ENCODE data around the gene CPT1C. TPM values are rescaled to one million over a fixed set of nuclear protein-coding genes. Genes with fewer than 3 reads are reported as not detected.

Gene CPT1C
- total and polyA plus RNA-seq, 10 donors = 5.2 to 17.0 (median 15.5) TPM

DNA sequence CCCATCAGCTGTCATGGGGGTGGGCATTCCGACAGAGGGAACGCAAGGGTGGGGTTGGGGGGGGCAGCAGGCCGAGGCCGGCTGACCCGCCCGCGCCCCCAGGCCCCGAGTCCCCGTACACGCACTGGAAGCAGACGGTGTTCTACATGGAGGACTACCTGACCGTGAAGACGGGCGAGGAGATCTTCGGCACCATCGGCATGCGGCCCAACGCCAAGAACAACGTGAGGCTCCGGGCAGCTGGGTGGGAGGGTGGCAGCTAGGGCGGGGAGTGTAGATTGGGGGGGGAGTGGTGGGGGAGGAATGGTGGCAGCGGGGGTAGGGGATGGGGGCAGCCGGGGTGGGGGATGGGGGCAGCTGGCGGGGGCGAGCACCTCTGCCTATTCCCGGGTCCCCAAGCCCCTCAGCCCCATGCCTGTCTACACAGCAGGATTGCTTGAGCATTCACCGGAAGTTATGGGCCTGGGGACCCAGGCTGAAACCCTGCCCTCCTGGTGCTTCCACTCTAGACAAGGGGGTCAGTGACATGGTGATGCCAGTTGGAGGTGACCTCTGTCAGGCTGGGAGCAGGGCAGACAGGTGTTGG, 4.3 kb upstream of the CPT1C start:
- Histone ChIP-seq H3K27ac (peak overlapping the region in 5 of 8 donors; percentile 73 to 83 (median 81)), H3K4me1 (peaks cover 21 to 81% (median 48%) of the 10 kb centered on the region in 6 donors), H3K9me3 (no peaks in the 10 kb centered on the region), H3K36me3 (peaks cover 4 to 75% (median 59%) of the 10 kb centered on the region in 6 donors), H3K4me3 (peak overlapping the region in 2 of 8 donors; percentile 2 to 72), H3K27me3 (replicated peaks in 1 of 7) (peaks cover 0 to 26% (median 16%) of the 10 kb centered on the region in 7 donors)
- TF ChIP-seq POLR2A (IDR thresholded peaks at IDR 0.05) (no peak), POLR2AphosphoS5 (IDR thresholded peaks at IDR 0.05) (peak in 1 of 3 donors; percentile 2)
- TF ChIP-seq, protein P1, sequence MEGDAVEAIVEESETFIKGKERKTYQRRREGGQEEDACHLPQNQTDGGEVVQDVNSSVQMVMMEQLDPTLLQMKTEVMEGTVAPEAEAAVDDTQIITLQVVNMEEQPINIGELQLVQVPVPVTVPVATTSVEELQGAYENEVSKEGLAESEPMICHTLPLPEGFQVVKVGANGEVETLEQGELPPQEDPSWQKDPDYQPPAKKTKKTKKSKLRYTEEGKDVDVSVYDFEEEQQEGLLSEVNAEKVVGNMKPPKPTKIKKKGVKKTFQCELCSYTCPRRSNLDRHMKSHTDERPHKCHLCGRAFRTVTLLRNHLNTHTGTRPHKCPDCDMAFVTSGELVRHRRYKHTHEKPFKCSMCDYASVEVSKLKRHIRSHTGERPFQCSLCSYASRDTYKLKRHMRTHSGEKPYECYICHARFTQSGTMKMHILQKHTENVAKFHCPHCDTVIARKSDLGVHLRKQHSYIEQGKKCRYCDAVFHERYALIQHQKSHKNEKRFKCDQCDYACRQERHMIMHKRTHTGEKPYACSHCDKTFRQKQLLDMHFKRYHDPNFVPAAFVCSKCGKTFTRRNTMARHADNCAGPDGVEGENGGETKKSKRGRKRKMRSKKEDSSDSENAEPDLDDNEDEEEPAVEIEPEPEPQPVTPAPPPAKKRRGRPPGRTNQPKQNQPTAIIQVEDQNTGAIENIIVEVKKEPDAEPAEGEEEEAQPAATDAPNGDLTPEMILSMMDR (IDR thresholded peaks at IDR 0.05 in 8 of 11, conservative IDR thresholded peaks at IDR 0.05 in 3 of 11) = no peak
- 86 to 91% (median 90%) methylated on average over 9 to 27 of the region's 27 CpGs for WGBS, 5 donors
- intact Hi-C loops (cut with DNase I; ENCODE audit: low total_unique reads) = no loop called here
- DNase-seq = no peak

DNA sequence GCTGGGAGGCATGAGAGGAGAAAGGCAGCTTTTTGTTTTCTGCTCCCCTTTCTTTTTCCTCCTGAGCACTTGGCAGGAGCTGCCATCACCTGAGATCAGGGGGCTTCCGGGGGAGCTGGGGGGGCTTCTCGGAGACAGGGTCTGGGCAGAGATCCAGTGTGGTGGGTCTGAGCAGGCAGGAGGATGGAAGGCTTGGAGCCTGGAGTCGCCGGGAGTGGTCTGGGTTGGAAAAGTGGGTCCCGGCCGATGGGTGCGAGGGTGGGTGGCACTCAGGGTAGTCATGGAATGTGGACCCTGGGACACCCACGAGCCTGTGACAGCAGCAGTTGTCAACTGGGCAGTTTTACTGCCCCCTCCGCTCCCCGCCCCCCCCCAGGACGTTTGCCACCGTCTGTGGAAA, 3.8 kb upstream of the CPT1C start:
- peak overlapping the region in 1 of 8 donors; percentile 72 for H3K4me3 ChIP-seq
- H3K27ac ChIP-seq = peak overlapping the region in 5 of 8 donors; percentile 73 to 83 (median 81)
- intact Hi-C loops (cut with DNase I; ENCODE audit: low total_unique reads) = no loop called here
- no peak for TF ChIP-seq POLR2A (IDR thresholded peaks at IDR 0.05)
- TF ChIP-seq, protein P1 (IDR thresholded peaks at IDR 0.05 in 8 of 11, conservative IDR thresholded peaks at IDR 0.05 in 3 of 11) = no peak
- TF ChIP-seq POLR2AphosphoS5 (IDR thresholded peaks at IDR 0.05) = peak in 1 of 3 donors; percentile 7
- no peaks in the 10 kb centered on the region for H3K9me3 ChIP-seq
- no peak for DNase-seq
- H3K27me3 ChIP-seq (replicated peaks in 1 of 7) = peaks cover 0 to 31% (median 16%) of the 10 kb centered on the region in 7 donors
- peaks cover 22 to 82% (median 51%) of the 10 kb centered on the region in 6 donors for H3K4me1 ChIP-seq
- peaks cover 4 to 70% (median 54%) of the 10 kb centered on the region in 6 donors for H3K36me3 ChIP-seq
- WGBS, 5 donors = 52 to 62% (median 62%) methylated on average over 9 to 12 of the region's 12 CpGs

DNA sequence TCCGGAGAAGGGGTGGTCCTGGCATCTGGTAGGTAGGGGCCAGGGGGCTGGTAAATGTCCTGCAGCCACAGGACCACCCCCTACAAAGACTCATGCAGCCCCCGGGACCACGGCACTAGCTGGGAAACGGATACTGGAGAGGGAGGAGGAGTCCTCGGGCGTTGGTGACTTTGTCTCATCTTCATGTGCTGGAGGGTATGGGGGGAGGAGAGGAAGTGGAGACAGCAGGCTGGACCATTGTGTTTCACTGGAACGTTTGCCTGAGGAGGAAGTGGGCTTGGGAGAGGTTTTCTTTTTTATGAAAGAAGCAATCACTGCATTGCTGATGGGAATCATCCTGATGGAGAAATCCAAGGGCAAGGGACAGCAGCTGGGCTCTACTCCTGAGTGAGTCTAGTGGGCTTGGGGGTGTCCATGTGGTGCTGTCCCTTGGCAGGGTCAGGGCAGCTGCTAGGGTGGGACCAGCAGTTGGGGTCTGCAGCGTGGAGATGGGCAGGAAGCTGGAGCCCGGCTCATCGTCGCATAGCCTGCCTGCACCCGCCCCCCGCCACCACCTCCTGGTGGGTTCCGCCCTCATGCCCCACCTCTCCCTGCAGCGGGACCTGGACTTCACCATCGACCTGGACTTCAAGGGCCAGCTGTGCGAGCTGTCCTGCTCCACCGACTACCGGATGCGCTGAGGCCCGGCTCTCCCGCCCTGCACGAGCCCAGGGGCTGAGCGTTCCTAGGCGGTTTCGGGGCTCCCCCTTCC, 3.2 kb upstream of the CPT1C start:
- intact Hi-C loops (cut with DNase I; ENCODE audit: low total_unique reads) = no loop called here
- peak overlapping the region in 4 of 8 donors; percentile 11 to 72 (median 39) for H3K4me3 ChIP-seq
- DNase-seq = no peak
- H3K27me3 ChIP-seq (replicated peaks in 1 of 7) = peaks cover 0 to 37% (median 16%) of the 10 kb centered on the region in 7 donors
- peak overlapping the region in 6 of 8 donors; percentile 70 to 83 (median 80) for H3K27ac ChIP-seq
- H3K4me1 ChIP-seq = peaks cover 22 to 85% (median 51%) of the 10 kb centered on the region in 6 donors
- no peak for TF ChIP-seq POLR2A (IDR thresholded peaks at IDR 0.05)
- TF ChIP-seq POLR2AphosphoS5 (IDR thresholded peaks at IDR 0.05) = peak; percentile 3 to 68 (median 41)
- WGBS, 5 donors = 49 to 57% (median 51%) methylated on average over 15 to 26 of the region's 26 CpGs
- H3K9me3 ChIP-seq = no peaks in the 10 kb centered on the region
- peaks cover 4 to 64% (median 48%) of the 10 kb centered on the region in 6 donors for H3K36me3 ChIP-seq

DNA sequence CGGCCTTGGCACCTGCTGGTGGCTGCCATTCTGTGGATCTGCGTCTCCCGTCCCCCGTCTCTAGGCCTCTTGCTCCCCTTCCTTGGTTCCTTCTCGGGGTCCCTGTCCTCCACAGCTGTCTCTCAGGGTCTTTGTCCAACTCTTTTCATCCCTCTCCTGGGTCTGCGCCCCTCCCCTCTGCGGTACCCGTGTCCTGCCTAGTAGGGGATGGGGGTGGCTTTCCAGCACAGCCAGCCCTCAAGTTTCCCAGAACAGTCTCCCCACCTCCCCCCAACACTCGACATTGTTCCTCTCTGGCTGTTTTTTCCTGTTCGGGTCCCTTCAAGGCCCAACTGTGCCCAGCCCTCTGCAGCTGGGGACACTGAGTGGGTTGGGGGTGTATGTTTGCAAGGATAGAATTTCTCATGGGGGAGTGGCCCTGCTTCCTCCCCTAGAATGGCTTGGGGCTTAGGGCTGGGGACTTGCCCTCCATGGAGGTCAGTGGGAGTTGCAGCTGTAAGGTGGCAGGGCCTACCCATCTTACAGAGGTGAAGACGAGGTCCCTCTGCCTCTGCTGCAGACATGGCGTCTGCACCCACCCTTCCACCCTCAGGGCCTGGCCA, 2.3 kb upstream of the CPT1C start:
- DNase-seq = no peak
- H3K4me3 ChIP-seq = peak overlapping the region in 7 of 8 donors; percentile 29 to 72 (median 49)
- intact Hi-C loops (cut with DNase I; ENCODE audit: low total_unique reads) = no loop called here

More for the DNA sequence above, 2.3 kb upstream of the CPT1C start:
- TF ChIP-seq, protein P1 (IDR thresholded peaks at IDR 0.05 in 8 of 11, conservative IDR thresholded peaks at IDR 0.05 in 3 of 11) = no peak
- TF ChIP-seq POLR2AphosphoS5 (IDR thresholded peaks at IDR 0.05) = peak in 2 of 3 donors; percentile 45 to 69
- Histone ChIP-seq H3K4me1 (peaks cover 22 to 85% (median 51%) of the 10 kb centered on the region in 6 donors), H3K36me3 (peaks cover 4 to 55% (median 40%) of the 10 kb centered on the region in 6 donors), H3K27me3 (replicated peaks in 1 of 7) (peaks cover 0 to 41% (median 16%) of the 10 kb centered on the region in 7 donors), H3K27ac (peak overlapping the region in 7 of 8 donors; percentile 35 to 83 (median 79)), H3K9me3 (no peaks in the 10 kb centered on the region)
- WGBS, 5 donors = 56 to 80% (median 70%) methylated on average over 11 to 12 of the region's 12 CpGs

Measured in spleen (tissue), 11 donors.